Endothelial cell of umbilical vein (primary cell): ENCODE data around the gene TSEN15. TPM values are rescaled to one million over a fixed set of nuclear protein-coding genes. Genes with fewer than 3 reads are reported as not detected.

ENCODE experiments used
- BruUV-seq: library from RNA; stranded (reverse); fragments of 400-500 nt; replicated peaks from 2 replicates; lab custom pipeline; 2021; lab: Mats Ljungman, UMichigan
- CTCF ChIA-PET: fragments of 300-600, 350-600 bp; sonication (Branson Sonifier 250); formaldehyde crosslinking; loops from one replicate; lab custom pipeline; 2021; ENCODE audit warnings: antibody characterized with exemption, inconsistent platforms; lab: Charles Lee
- POLR2A ChIA-PET: fragments of 300-600, 350-600 bp; sonication (Branson Sonifier 250); formaldehyde crosslinking; loops from one replicate; lab custom pipeline; 2021; ENCODE audit warnings: antibody characterized with exemption, inconsistent platforms; lab: Charles Lee
- DNase-seq: peaks from one replicate; pipeline ENCODE4 v3.0.0-alpha.2; 2011; ENCODE audit warnings: low read depth, low spot score
- FAIRE-seq: peaks from 2 replicates; lab custom pipeline; 2011; peaks lifted over from hg19 to GRCh38; lab: Jason Lieb, UNC
- H2AFZ ChIP-seq: 2 replicates; pipeline ENCODE4 v1.6.0; 2012; ENCODE audit warnings: low read depth, low read length, control low read depth, inconsistent platforms
- H3K27ac ChIP-seq: 2 replicates; pipeline ENCODE4 v1.5.1; 2011; ENCODE audit warnings: low read depth, mild to moderate bottlenecking, control low read depth, low read length, moderate library complexity; ENCODE audit not compliant: insufficient read depth
- H3K27me3 ChIP-seq, 2 experiments: 2 replicates each; pipeline versions ENCODE4 v1.6.0 to v1.6.1; 2011; ENCODE audit warnings: low read length in 2 of 2, mixed read lengths in 1 of 2; ENCODE audit not compliant: control insufficient read depth in 2 of 2, insufficient read depth in 2 of 2
- H3K36me3 ChIP-seq, 2 experiments: 2 replicates in 1 of 2; 3 replicates in 1 of 2; pipeline ENCODE4 v1.5.1; 2011; ENCODE audit warnings: low read length in 2 of 2, mild to moderate bottlenecking in 1 of 2, moderate library complexity in 1 of 2; ENCODE audit not compliant: control insufficient read depth in 2 of 2, insufficient read depth in 2 of 2; ENCODE audit errors: extremely low read depth in 1 of 2
- H3K4me1 ChIP-seq: 3 replicates; pipeline ENCODE4 v1.5.1; 2011; ENCODE audit warnings: mild to moderate bottlenecking, low read length; ENCODE audit not compliant: control insufficient read depth, insufficient read depth; ENCODE audit errors: extremely low read depth
- H3K4me2 ChIP-seq: 2 replicates; pipeline ENCODE4 v1.6.1; 2011; ENCODE audit warnings: low read length, control low read depth, mixed read lengths; ENCODE audit not compliant: insufficient read depth
- H3K4me3 ChIP-seq, 3 experiments: fragments of 200-600 bp in 1 of 3; sonication (generic), shearing (Covaris generic) in 1 of 3; replicated peaks in 1 of 3; 2 replicates each; pipeline ENCODE4 v1.5.1; 2011 to 2016; ENCODE audit warnings: control low read depth in 3 of 3, low read length in 3 of 3, mild to moderate bottlenecking in 2 of 3, inconsistent platforms in 1 of 3, low read depth in 1 of 3, moderate library complexity in 1 of 3; ENCODE audit not compliant: insufficient read depth in 1 of 3
- H3K79me2 ChIP-seq: 2 replicates; pipeline ENCODE4 v1.6.0; 2012; ENCODE audit warnings: low read length, inconsistent platforms; ENCODE audit not compliant: control insufficient read depth, insufficient read depth
- H3K9ac ChIP-seq: replicated peaks from 2 replicates; pipeline ENCODE3; 2011; ENCODE audit warnings: low read length, control low read depth; ENCODE audit not compliant: insufficient read depth; ENCODE audit errors: extremely low read depth
- H3K9me1 ChIP-seq: replicated peaks from 3 replicates; pipeline ENCODE4 v1.6.0; 2011; ENCODE audit warnings: mild to moderate bottlenecking, low read length; ENCODE audit not compliant: control insufficient read depth, insufficient read depth; ENCODE audit errors: extremely low read depth
- H3K9me3 ChIP-seq: replicated peaks from 2 replicates; pipeline ENCODE4 v1.5.1; 2012; ENCODE audit warnings: low read length, inconsistent platforms; ENCODE audit not compliant: control insufficient read depth, insufficient read depth
- H4K20me1 ChIP-seq: replicated peaks from 2 replicates; pipeline ENCODE3; 2011; ENCODE audit warnings: mild to moderate bottlenecking, low read length; ENCODE audit not compliant: control insufficient read depth, insufficient read depth; ENCODE audit errors: extremely low read depth
- EZH2 ChIP-seq: IDR thresholded peaks from 2 replicates; pipeline ENCODE4 v1.6.1; 2012; ENCODE audit warnings: borderline replicate concordance, low read depth, mild to moderate bottlenecking, moderate library complexity, low read length, inconsistent platforms; ENCODE audit not compliant: severe bottlenecking
- GATA2 ChIP-seq: IDR thresholded peaks from 2 replicates; pipeline ENCODE4 v1.7.0; 2011; ENCODE audit warnings: low read depth, mild to moderate bottlenecking, moderate library complexity, mixed read lengths, low read length; ENCODE audit not compliant: insufficient read length, insufficient read depth
- POLR2A ChIP-seq: IDR thresholded peaks from 2 replicates; pipeline ENCODE4 v1.6.1; 2012; ENCODE audit warnings: low read depth, mild to moderate bottlenecking, control low read depth, low read length
- dilution Hi-C: fragments of 300-500 bp; cut with MboI; formaldehyde crosslinking; loops from one replicate; pipeline ENCODE4 v1.15.0; 2019; ENCODE audit warnings: low sequenced_read_pairs; ENCODE audit not compliant: extremely low pct_ligation_motif_present
- intact Hi-C: fragments of 100-400 bp; cut with micrococcal nuclease; formaldehyde crosslinking; loops from one replicate; pipeline ENCODE4 v1.10.0; 2022
- polyA plus RNA-seq, 4 experiments: library from polyadenylated mRNA; depleted of rRNA in 3 of 4; stranded (reverse) in 3 of 4; unstranded in 1 of 4; fragments of >200 nt; gene quantifications; 2 replicates each; pipeline versions ENCODE4 v1.2.1 to v1.2.3, GENCODE V29; 2011 to 2012; ENCODE audit warnings: missing spikeins in 1 of 4
- total RNA-seq: library from RNA; stranded (reverse); gene quantifications from 2 replicates; pipeline ENCODE4 v1.2.3, GENCODE V29; 2021
- TF ChIP-seq, protein P1 (sequence below), 2 donors: IDR thresholded peaks; 1 replicate in 1 of 2; 2 replicates in 1 of 2; pipeline ENCODE4 v1.5.1; 2011; ENCODE audit warnings: low read length in 2 of 2, mild to moderate bottlenecking in 2 of 2, moderate library complexity in 2 of 2, control low read depth in 1 of 2, inconsistent platforms in 1 of 2, low read depth in 1 of 2; ENCODE audit not compliant: insufficient read depth in 1 of 2; ENCODE audit errors: extremely low read depth in 1 of 2

TSEN15 gene
- total and polyA plus RNA-seq, 2 donors (not counting 3 experiments of a cell fraction or from before 2014, with no cell fraction given) = 20.6 to 25.8 TPM

DNA sequence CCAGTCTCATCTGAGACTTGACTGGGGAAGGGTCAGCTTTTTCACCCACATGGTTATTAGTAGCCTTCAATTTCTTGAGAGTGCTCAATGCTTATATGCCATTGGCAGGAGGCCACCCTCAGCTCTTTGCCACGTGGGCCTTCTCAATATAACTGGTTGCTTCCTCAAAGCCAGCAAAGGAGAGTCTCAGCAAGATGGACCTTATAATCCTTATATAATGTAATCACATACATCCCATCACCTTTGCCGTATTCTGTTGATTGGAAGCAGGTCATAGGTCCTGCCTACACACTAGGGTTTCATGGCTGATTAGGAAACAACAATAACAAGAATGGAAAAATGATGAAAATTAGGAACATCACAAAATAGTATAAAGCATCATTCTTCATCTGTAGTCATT, 22.9 kb downstream of the TSEN15 start:
- BruUV-seq = no TSS peak

More for the DNA sequence above, 22.9 kb downstream of the TSEN15 start:
- Histone ChIP-seq H3K4me2 (no peak overlapping the region), H3K4me3 (no peak overlapping the region), H3K27ac (no peak overlapping the region), H4K20me1 (no peaks in the 10 kb centered on the region), H3K4me1 (no peaks in the 10 kb centered on the region), H3K9me1 (no peaks in the 10 kb centered on the region), H2AFZ (no peak overlapping the region), H3K36me3 (peaks cover 0 to 3% of the 10 kb centered on the region in 2 experiments), H3K27me3 (no peaks in the 10 kb centered on the region), H3K79me2 (no peaks in the 10 kb centered on the region), H3K9me3 (no peaks in the 10 kb centered on the region), H3K9ac (no peak overlapping the region)
- dilution Hi-C loops = no loop called here
- intact Hi-C loops = loop anchor here (2.0 to 10.0 kb wide), 3 partner anchors 78 to 420 kb away; partner anchors contain the start of gene C1orf21
- TF ChIP-seq POLR2A (no peak), GATA2 (no peak), EZH2 (no peak)
- TF ChIP-seq, protein P1, sequence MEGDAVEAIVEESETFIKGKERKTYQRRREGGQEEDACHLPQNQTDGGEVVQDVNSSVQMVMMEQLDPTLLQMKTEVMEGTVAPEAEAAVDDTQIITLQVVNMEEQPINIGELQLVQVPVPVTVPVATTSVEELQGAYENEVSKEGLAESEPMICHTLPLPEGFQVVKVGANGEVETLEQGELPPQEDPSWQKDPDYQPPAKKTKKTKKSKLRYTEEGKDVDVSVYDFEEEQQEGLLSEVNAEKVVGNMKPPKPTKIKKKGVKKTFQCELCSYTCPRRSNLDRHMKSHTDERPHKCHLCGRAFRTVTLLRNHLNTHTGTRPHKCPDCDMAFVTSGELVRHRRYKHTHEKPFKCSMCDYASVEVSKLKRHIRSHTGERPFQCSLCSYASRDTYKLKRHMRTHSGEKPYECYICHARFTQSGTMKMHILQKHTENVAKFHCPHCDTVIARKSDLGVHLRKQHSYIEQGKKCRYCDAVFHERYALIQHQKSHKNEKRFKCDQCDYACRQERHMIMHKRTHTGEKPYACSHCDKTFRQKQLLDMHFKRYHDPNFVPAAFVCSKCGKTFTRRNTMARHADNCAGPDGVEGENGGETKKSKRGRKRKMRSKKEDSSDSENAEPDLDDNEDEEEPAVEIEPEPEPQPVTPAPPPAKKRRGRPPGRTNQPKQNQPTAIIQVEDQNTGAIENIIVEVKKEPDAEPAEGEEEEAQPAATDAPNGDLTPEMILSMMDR (IDR thresholded peaks at IDR 0.05; ENCODE audit: extremely low read depth in 1 of 2, insufficient read depth in 1 of 2, low read depth in 1 of 2, low read length in 2 of 2) = no peak
- no peak for DNase-seq
- FAIRE-seq = no peak
- ChIA-PET POLR2A (no interaction called here), CTCF (interaction anchor here (2.6 kb wide), 1 partner anchor 148 kb away, joined by 16 read pairs; no protein-coding TSS in a partner anchor)
